H9 (cell line): ENCODE measurements around the gene SNTG2. TPM values are rescaled to one million over a fixed set of nuclear protein-coding genes. Genes with fewer than 3 reads are reported as not detected.

Source experiments
- DNase-seq: peaks from one replicate; pipeline ENCODE4 v3.0.0-alpha.2; 2017
- H2AFZ ChIP-seq: one replicate; pipeline ENCODE4 v1.6.1; 2013; ENCODE audit warnings: mild to moderate bottlenecking, low read length, control low read depth, moderate library complexity
- H2AK5ac ChIP-seq: 2 replicates; pipeline ENCODE4 v1.6.1; 2013; ENCODE audit warnings: low read length, control low read depth, mixed read lengths; ENCODE audit not compliant: insufficient read length
- H2BK120ac ChIP-seq: one replicate; pipeline ENCODE4 v1.6.1; 2013; ENCODE audit warnings: low read depth, mild to moderate bottlenecking, low read length, control low read depth, inconsistent platforms; ENCODE audit not compliant: poor library complexity, severe bottlenecking
- H2BK12ac ChIP-seq: 2 replicates; pipeline ENCODE4 v1.6.1; 2013; ENCODE audit warnings: low read length, control low read depth, mixed read lengths, low read depth; ENCODE audit not compliant: insufficient read length
- H2BK15ac ChIP-seq: 2 replicates; pipeline ENCODE4 v1.6.1; 2013; ENCODE audit warnings: low read depth, low read length, control low read depth
- H2BK20ac ChIP-seq: one replicate; pipeline ENCODE4 v1.6.1; 2013; ENCODE audit warnings: low read depth, mild to moderate bottlenecking, low read length, control low read depth, inconsistent platforms; ENCODE audit not compliant: poor library complexity, severe bottlenecking
- H2BK5ac ChIP-seq: 2 replicates; pipeline ENCODE4 v1.6.1; 2013; ENCODE audit warnings: low read length, control low read depth, mixed read lengths; ENCODE audit not compliant: insufficient read length
- H3K14ac ChIP-seq: 2 replicates; pipeline ENCODE4 v1.6.1; 2013; ENCODE audit warnings: low read length, control low read depth; ENCODE audit not compliant: insufficient read depth
- H3K18ac ChIP-seq: 2 replicates; pipeline ENCODE4 v1.6.1; 2013; ENCODE audit warnings: low read depth, mild to moderate bottlenecking, mixed read lengths, low read length, control low read depth; ENCODE audit not compliant: insufficient read length
- H3K23ac ChIP-seq: 2 replicates; pipeline ENCODE4 v1.6.1; 2013; ENCODE audit warnings: low read length, control low read depth, mixed read lengths, low read depth; ENCODE audit not compliant: insufficient read length
- H3K23me2 ChIP-seq: 2 replicates; pipeline ENCODE4 v1.6.1; 2013; ENCODE audit warnings: low read depth, mild to moderate bottlenecking, mixed read lengths, low read length, control low read depth; ENCODE audit not compliant: insufficient read length, poor library complexity, severe bottlenecking
- H3K27ac ChIP-seq: 2 replicates; pipeline ENCODE4 v1.5.1; 2013; ENCODE audit warnings: low read length, control low read depth, mixed read lengths, low read depth; ENCODE audit not compliant: insufficient read length
- H3K27me3 ChIP-seq: 2 replicates; pipeline ENCODE4 v1.6.1; 2013; ENCODE audit warnings: low read length, control low read depth, inconsistent platforms; ENCODE audit not compliant: insufficient read depth
- H3K4ac ChIP-seq: 2 replicates; pipeline ENCODE4 v1.6.1; 2013; ENCODE audit warnings: low read depth, mild to moderate bottlenecking, control low read depth, inconsistent platforms, low read length, moderate library complexity
- H3K4me1 ChIP-seq: 2 replicates; pipeline ENCODE4 v1.6.1; 2013; ENCODE audit warnings: low read length, control low read depth, inconsistent platforms; ENCODE audit not compliant: insufficient read depth
- H3K4me2 ChIP-seq: 2 replicates; pipeline ENCODE4 v1.6.1; 2013; ENCODE audit warnings: low read length, control low read depth, mixed read lengths; ENCODE audit not compliant: insufficient read length, insufficient read depth
- H3K56ac ChIP-seq: 2 replicates; pipeline ENCODE4 v1.6.1; 2013; ENCODE audit warnings: low read depth, mild to moderate bottlenecking, mixed read lengths, low read length, control low read depth; ENCODE audit not compliant: insufficient read length
- H3K79me1 ChIP-seq: 2 replicates; pipeline ENCODE4 v1.6.1; 2013; ENCODE audit warnings: low read depth, mild to moderate bottlenecking, moderate library complexity, low read length, control low read depth, inconsistent platforms; ENCODE audit not compliant: insufficient read depth, poor library complexity, severe bottlenecking
- H3K79me2 ChIP-seq: 2 replicates; pipeline ENCODE4 v1.6.1; 2013; ENCODE audit warnings: low read length, control low read depth, inconsistent platforms; ENCODE audit not compliant: insufficient read depth
- H3K9ac ChIP-seq: 2 replicates; pipeline ENCODE4 v1.6.1; 2013; ENCODE audit warnings: low read length, control low read depth, mixed read lengths; ENCODE audit not compliant: insufficient read length; ENCODE audit errors: extremely low read depth
- H3K9me3 ChIP-seq: one replicate; pipeline ENCODE4 v1.6.1; 2013; ENCODE audit warnings: low read depth, low read length, inconsistent platforms; ENCODE audit not compliant: control insufficient read depth
- H3T11ph ChIP-seq: one replicate; pipeline ENCODE4 v1.6.1; 2013; ENCODE audit warnings: mild to moderate bottlenecking, low read length, control low read depth, inconsistent platforms
- H4K20me1 ChIP-seq: one replicate; pipeline ENCODE4 v1.6.1; 2013; ENCODE audit not compliant: control insufficient read depth, insufficient read length, insufficient read depth
- H4K5ac ChIP-seq: 2 replicates; pipeline ENCODE4 v1.6.1; 2013; ENCODE audit warnings: low read depth, mild to moderate bottlenecking, mixed read lengths, low read length, control low read depth; ENCODE audit not compliant: insufficient read length
- H4K8ac ChIP-seq: replicated peaks from 2 replicates; pipeline ENCODE4 v1.6.1; 2013; ENCODE audit warnings: low read length, control low read depth, mixed read lengths, low read depth; ENCODE audit not compliant: insufficient read length
- H4K91ac ChIP-seq: 2 replicates; pipeline ENCODE4 v1.6.1; 2013; ENCODE audit warnings: low read depth, mild to moderate bottlenecking, moderate library complexity, mixed read lengths, low read length, control low read depth; ENCODE audit not compliant: insufficient read length
- H3K27ac Mint-ChIP-seq, 3 experiments: 2 replicates in 2 of 3; 3 replicates in 1 of 3; pipeline ENCODE4 v1.8.0; 2020 to 2021; ENCODE audit warnings: mixed read lengths in 3 of 3, mild to moderate bottlenecking in 1 of 3, moderate library complexity in 1 of 3
- H3K27me3 Mint-ChIP-seq: 2 replicates; pipeline ENCODE4 v1.8.0; 2021; ENCODE audit warnings: low read depth, mild to moderate bottlenecking, moderate library complexity, mixed read lengths
- H3K36me3 Mint-ChIP-seq, 3 experiments: 2 replicates in 2 of 3; 3 replicates in 1 of 3; pipeline ENCODE4 v1.8.0; 2020 to 2021; ENCODE audit warnings: low read depth in 3 of 3, mixed read lengths in 3 of 3; ENCODE audit not compliant: insufficient read depth in 1 of 3
- H3K4me1 Mint-ChIP-seq, 2 experiments: 2 replicates each; pipeline ENCODE4 v1.8.0; 2020; ENCODE audit warnings: mixed read lengths in 2 of 2
- H3K4me3 Mint-ChIP-seq, 2 experiments: 2 replicates in 1 of 2; 3 replicates in 1 of 2; pipeline ENCODE4 v1.8.0; 2020 to 2021; ENCODE audit warnings: mild to moderate bottlenecking in 2 of 2, mixed read lengths in 2 of 2, moderate library complexity in 1 of 2
- H3K9me3 Mint-ChIP-seq, 2 experiments: 2 replicates in 1 of 2; 3 replicates in 1 of 2; pipeline ENCODE4 v1.8.0; 2020; ENCODE audit warnings: mild to moderate bottlenecking in 2 of 2, mixed read lengths in 2 of 2, moderate library complexity in 1 of 2
- WGBS: extraction: QIAGEN DNeasy Blood & Tissue Kit; methylation state at CpG from one replicate; pipeline ENCODE4 v1.1.7; 2013; ENCODE audit warnings: missing lambda C conversion rate, low lambda C conversion rate, mixed read lengths; ENCODE audit not compliant: insufficient read length; ENCODE audit errors: extremely low coverage; 5-methylcytosine and 5-hydroxymethylcytosine counted together
- total RNA-seq: library from RNA; stranded (reverse); gene quantifications from 2 replicates; pipeline ENCODE4 v1.2.1, GENCODE V29; 2021
- TF ChIP-seq, protein P1 (sequence below): fragments of 200-600 bp; sonication (generic); conservative IDR thresholded peaks from 3 replicates; pipeline ENCODE4 v1.8.0; 2021; ENCODE audit warnings: antibody characterized with exemption, mild to moderate bottlenecking

SNTG2 gene
- total RNA-seq, 1 experiment from 2014 or later, result 13.2 TPM

GRCh38 chr2:1238598-1239138 lies 288.0 kb downstream of the SNTG2 start:
- Mint-ChIP-seq H3K27me3 (no peaks in the 10 kb centered on the region; the same call in 1 of the 2 replicates), H3K36me3 (no peaks in the 10 kb centered on the region), H3K4me3 (no peak overlapping the region), H3K4me1 (peaks cover 5 to 10% of the 10 kb centered on the region in 2 experiments), H3K9me3 (no peaks in the 10 kb centered on the region), H3K27ac (no peak overlapping the region)
- no peak overlapping the region for H3K4ac ChIP-seq
- no peaks in the 10 kb centered on the region for H3K9me3 ChIP-seq
- DNase-seq, result no peak
- no peaks in the 10 kb centered on the region for H3K23me2 ChIP-seq
- H2BK12ac ChIP-seq, result no peak overlapping the region
- no peak overlapping the region for H3K27ac ChIP-seq
- no peak overlapping the region for H2BK5ac ChIP-seq
- no peak overlapping the region for H3K18ac ChIP-seq
- no peak overlapping the region for H3K4me2 ChIP-seq
- TF ChIP-seq, protein P1, sequence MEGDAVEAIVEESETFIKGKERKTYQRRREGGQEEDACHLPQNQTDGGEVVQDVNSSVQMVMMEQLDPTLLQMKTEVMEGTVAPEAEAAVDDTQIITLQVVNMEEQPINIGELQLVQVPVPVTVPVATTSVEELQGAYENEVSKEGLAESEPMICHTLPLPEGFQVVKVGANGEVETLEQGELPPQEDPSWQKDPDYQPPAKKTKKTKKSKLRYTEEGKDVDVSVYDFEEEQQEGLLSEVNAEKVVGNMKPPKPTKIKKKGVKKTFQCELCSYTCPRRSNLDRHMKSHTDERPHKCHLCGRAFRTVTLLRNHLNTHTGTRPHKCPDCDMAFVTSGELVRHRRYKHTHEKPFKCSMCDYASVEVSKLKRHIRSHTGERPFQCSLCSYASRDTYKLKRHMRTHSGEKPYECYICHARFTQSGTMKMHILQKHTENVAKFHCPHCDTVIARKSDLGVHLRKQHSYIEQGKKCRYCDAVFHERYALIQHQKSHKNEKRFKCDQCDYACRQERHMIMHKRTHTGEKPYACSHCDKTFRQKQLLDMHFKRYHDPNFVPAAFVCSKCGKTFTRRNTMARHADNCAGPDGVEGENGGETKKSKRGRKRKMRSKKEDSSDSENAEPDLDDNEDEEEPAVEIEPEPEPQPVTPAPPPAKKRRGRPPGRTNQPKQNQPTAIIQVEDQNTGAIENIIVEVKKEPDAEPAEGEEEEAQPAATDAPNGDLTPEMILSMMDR, result no peak
- H3K9ac ChIP-seq, result no peak overlapping the region
- H3T11ph ChIP-seq, result no peak overlapping the region
- no peak overlapping the region for H4K5ac ChIP-seq
- WGBS, result 100% methylated on average over 1 of the region's 14 CpGs
- no peak overlapping the region for H3K23ac ChIP-seq
- H3K4me1 ChIP-seq, result no peaks in the 10 kb centered on the region; the same call in 1 of the 2 replicates
- H3K79me1 ChIP-seq, result no peaks in the 10 kb centered on the region
- H4K20me1 ChIP-seq, result no peaks in the 10 kb centered on the region
- H3K56ac ChIP-seq, result no peak overlapping the region
- H4K91ac ChIP-seq, result no peak overlapping the region
- no peak overlapping the region for H2BK15ac ChIP-seq
- H2AFZ ChIP-seq, result no peak overlapping the region
- H3K27me3 ChIP-seq, result no peaks in the 10 kb centered on the region
- H3K14ac ChIP-seq, result no peak overlapping the region
- H4K8ac ChIP-seq, result no peak overlapping the region
- H3K79me2 ChIP-seq, result no peaks in the 10 kb centered on the region
- no peak overlapping the region for H2BK120ac ChIP-seq
- H2AK5ac ChIP-seq, result no peak overlapping the region
- H2BK20ac ChIP-seq, result no peak overlapping the region
